Endodermal cell (in vitro differentiated cells): ENCODE measurements around the gene PPIL6. TPM values are rescaled to one million over a fixed set of nuclear protein-coding genes. Genes with fewer than 3 reads are reported as not detected.

ENCODE experiments used
- DNase-seq: peaks from one replicate; pipeline ENCODE4 v3.0.0-alpha.2; 2017
- H3K27ac ChIP-seq: 2 replicates; pipeline ENCODE4 v1.5.1; 2013; ENCODE audit warnings: mild to moderate bottlenecking, low read depth, low read length, moderate library complexity
- H3K27me3 ChIP-seq: 2 replicates; pipeline ENCODE4 v1.6.1; 2013; ENCODE audit warnings: mild to moderate bottlenecking, low read length, moderate library complexity; ENCODE audit not compliant: insufficient read depth, control insufficient read depth, poor library complexity, severe bottlenecking
- H3K36me3 ChIP-seq: 2 replicates; pipeline ENCODE4 v1.7.0; 2013; ENCODE audit warnings: mild to moderate bottlenecking, low read length, moderate library complexity; ENCODE audit not compliant: control insufficient read depth, insufficient read depth
- H3K4me1 ChIP-seq: one replicate; pipeline ENCODE4 v1.7.0; 2013; ENCODE audit warnings: low read length; ENCODE audit not compliant: control insufficient read depth, insufficient read depth
- H3K4me3 ChIP-seq: 2 replicates; pipeline ENCODE4 v1.5.1; 2013; ENCODE audit warnings: mild to moderate bottlenecking, low read length, moderate library complexity
- H3K9ac ChIP-seq: 2 replicates; pipeline ENCODE4 v1.6.1; 2013; ENCODE audit warnings: mild to moderate bottlenecking, low read length, moderate library complexity; ENCODE audit not compliant: poor library complexity, severe bottlenecking; ENCODE audit errors: extremely low read depth
- H3K9me3 ChIP-seq: 2 replicates; pipeline ENCODE4 v1.6.1; 2013; ENCODE audit warnings: mild to moderate bottlenecking, low read length, moderate library complexity; ENCODE audit not compliant: control insufficient read depth
- H3K27ac Mint-ChIP-seq: 2 replicates; pipeline ENCODE4 v1.8.0; 2020; ENCODE audit warnings: mixed read lengths
- H3K27me3 Mint-ChIP-seq: 2 replicates; pipeline ENCODE4 v1.8.0; 2021; ENCODE audit warnings: mild to moderate bottlenecking, mixed read lengths; ENCODE audit not compliant: insufficient read depth
- H3K36me3 Mint-ChIP-seq: 2 replicates; pipeline ENCODE4 v1.8.0; 2020; ENCODE audit warnings: low read depth, mixed read lengths
- H3K4me1 Mint-ChIP-seq: 2 replicates; pipeline ENCODE4 v1.8.0; 2020; ENCODE audit warnings: mixed read lengths
- H3K4me3 Mint-ChIP-seq: 2 replicates; pipeline ENCODE4 v1.8.0; 2020; ENCODE audit warnings: mild to moderate bottlenecking, moderate library complexity, mixed read lengths
- H3K9me3 Mint-ChIP-seq: 2 replicates; pipeline ENCODE4 v1.8.0; 2020; ENCODE audit warnings: mild to moderate bottlenecking, mixed read lengths
- WGBS, 2 experiments: methylation state at CpG; one replicate each; pipeline versions ENCODE4 v1.1.5 to v1.1.7; 2013; ENCODE audit warnings: missing lambda C conversion rate in 2 of 2, mixed read lengths in 1 of 2; ENCODE audit not compliant: insufficient coverage in 1 of 2, insufficient read length in 1 of 2; 5-methylcytosine and 5-hydroxymethylcytosine counted together
- total RNA-seq, 2 donors: library from RNA; stranded (reverse); fragmentation: NEBNext Ultra II Directional in 1 of 2; extraction: Animal tissue kit (Norgen Biotek cat#: 25700) in 1 of 2; gene quantifications; 2 replicates in 1 of 2; 3 replicates in 1 of 2; pipeline ENCODE4 v1.2.1, GENCODE V29; 2021
- TF ChIP-seq, protein P1 (sequence below): fragments of 200-600 bp; sonication (generic); conservative IDR thresholded peaks from 2 replicates; pipeline ENCODE4 v1.5.0; 2021; ENCODE audit warnings: antibody characterized with exemption, mild to moderate bottlenecking

The PPIL6 gene
- total RNA-seq, 2 donors from 2014 or later: 2.2 to 2.9 TPM

DNA sequence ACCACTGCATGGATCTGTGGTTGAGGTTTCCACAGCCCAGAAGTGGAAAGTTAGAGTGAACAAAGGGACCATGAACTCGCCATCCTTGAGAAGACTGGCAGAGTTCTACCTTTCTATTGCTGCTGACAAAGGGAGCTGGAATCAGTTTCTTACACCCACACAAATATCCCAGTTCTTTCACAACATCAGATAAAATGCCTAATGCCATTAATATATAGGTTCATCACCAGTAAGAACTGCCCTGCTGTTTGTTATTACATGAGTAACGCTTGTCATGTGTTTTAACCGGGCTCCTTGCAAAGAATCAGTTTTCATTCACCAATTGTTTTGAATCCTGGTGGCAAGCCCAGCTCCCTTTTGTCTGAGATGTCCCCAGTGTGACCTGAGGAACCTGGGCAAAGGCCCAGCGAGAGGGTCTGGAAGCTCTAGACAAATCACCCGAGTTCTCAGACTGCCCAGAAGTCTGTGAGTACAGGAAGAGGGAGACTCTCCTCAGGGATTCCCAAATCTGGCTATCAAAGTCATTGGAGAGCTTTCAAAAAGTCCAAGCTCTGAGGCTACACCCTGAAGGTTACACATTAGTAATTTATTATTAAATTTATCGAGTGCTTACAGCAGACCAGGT lies 50.7 kb downstream of the PPIL6 start:
- Histone ChIP-seq H3K27ac (no peak overlapping the region), H3K4me3 (no peak overlapping the region), H3K27me3 (peaks cover 10% of the 10 kb centered on the region), H3K9ac (no peak overlapping the region), H3K4me1 (peaks cover 8% of the 10 kb centered on the region), H3K36me3 (no peaks in the 10 kb centered on the region), H3K9me3 (no peaks in the 10 kb centered on the region)
- H3K27me3 Mint-ChIP-seq: peaks cover 5% of the 10 kb centered on the region
- no peak overlapping the region for H3K4me3 Mint-ChIP-seq
- WGBS, 2 experiments: 93 to 94% methylated on average over 5 to 6 of the region's 6 CpGs
- H3K4me1 Mint-ChIP-seq: peaks cover 13% of the 10 kb centered on the region
- H3K27ac Mint-ChIP-seq: no peak overlapping the region
- no peaks in the 10 kb centered on the region for H3K36me3 Mint-ChIP-seq
- H3K9me3 Mint-ChIP-seq: no peaks in the 10 kb centered on the region
- TF ChIP-seq, protein P1, sequence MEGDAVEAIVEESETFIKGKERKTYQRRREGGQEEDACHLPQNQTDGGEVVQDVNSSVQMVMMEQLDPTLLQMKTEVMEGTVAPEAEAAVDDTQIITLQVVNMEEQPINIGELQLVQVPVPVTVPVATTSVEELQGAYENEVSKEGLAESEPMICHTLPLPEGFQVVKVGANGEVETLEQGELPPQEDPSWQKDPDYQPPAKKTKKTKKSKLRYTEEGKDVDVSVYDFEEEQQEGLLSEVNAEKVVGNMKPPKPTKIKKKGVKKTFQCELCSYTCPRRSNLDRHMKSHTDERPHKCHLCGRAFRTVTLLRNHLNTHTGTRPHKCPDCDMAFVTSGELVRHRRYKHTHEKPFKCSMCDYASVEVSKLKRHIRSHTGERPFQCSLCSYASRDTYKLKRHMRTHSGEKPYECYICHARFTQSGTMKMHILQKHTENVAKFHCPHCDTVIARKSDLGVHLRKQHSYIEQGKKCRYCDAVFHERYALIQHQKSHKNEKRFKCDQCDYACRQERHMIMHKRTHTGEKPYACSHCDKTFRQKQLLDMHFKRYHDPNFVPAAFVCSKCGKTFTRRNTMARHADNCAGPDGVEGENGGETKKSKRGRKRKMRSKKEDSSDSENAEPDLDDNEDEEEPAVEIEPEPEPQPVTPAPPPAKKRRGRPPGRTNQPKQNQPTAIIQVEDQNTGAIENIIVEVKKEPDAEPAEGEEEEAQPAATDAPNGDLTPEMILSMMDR: no peak
- no peak for DNase-seq

DNA sequence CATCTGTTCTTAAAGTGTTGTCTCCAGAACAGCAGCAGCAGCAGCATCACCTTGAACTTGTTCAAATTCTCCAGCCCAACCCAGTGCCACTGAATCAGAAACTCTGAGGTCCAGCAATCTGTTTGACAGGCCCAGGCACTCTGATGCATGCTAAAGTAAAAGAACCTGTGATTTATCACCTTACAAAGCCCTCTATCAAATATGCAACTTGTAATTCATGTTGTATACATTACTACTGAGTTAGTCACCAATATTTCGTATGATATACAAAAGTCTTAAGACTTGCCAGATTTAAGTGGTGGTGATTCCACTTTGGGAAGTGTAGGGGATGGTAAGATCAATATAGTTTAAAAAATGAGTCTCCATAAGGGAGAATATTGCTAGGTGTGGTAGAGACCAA lies 52.2 kb downstream of the PPIL6 start:
- no peaks in the 10 kb centered on the region for H3K9me3 ChIP-seq
- H3K27ac Mint-ChIP-seq: no peak overlapping the region
- peaks cover 5% of the 10 kb centered on the region for H3K27me3 Mint-ChIP-seq
- no peak overlapping the region for H3K4me3 Mint-ChIP-seq
- no peak overlapping the region for H3K4me3 ChIP-seq
- H3K4me1 ChIP-seq: peaks cover 14% of the 10 kb centered on the region
- H3K36me3 ChIP-seq: no peaks in the 10 kb centered on the region
- H3K27ac ChIP-seq: no peak overlapping the region
- no peaks in the 10 kb centered on the region for H3K9me3 Mint-ChIP-seq
- H3K4me1 Mint-ChIP-seq: peaks cover 24% of the 10 kb centered on the region
- no peaks in the 10 kb centered on the region for H3K36me3 Mint-ChIP-seq
- no peak for DNase-seq
- 84% methylated on average over 1 of the region's 1 CpG; no CpG with 5 or more reads in 1 of the 2 experiments for WGBS, 2 experiments
- H3K9ac ChIP-seq: no peak overlapping the region
- peaks cover 10% of the 10 kb centered on the region for H3K27me3 ChIP-seq
- TF ChIP-seq, protein P1: no peak

DNA sequence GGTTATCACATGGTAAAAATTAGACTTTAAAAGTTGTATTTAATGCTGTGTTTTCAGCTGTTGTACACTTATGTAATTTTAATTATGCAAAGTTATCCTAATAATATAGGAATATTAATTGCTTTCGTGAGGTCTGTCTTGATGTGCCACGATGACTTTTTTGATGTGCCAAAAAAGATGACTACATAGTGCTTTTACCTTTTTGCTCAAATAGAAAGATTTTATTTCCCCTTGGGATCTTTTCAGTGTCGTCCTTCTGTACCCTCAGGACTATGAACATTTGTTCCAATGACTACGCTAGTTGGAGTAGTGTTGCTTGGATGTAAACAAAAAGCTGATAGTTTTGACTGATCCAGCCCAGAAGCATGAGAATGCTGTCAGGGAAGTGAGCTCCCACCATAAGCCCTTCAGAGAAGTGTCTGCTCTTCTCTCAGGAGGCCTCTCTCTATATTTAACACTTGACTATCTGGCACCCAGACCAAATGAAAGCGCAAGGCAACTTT lies 56.9 kb downstream of the PPIL6 start:
- Histone ChIP-seq H3K27ac (no peak overlapping the region), H3K9ac (peak overlapping the region; percentile 98), H3K4me3 (peak overlapping the region; percentile 97), H3K9me3 (no peaks in the 10 kb centered on the region), H3K27me3 (no peaks in the 10 kb centered on the region), H3K4me1 (peaks cover 10% of the 10 kb centered on the region), H3K36me3 (peaks cover 5% of the 10 kb centered on the region)
- Mint-ChIP-seq H3K27me3 (peaks cover 5% of the 10 kb centered on the region), H3K9me3 (no peaks in the 10 kb centered on the region), H3K4me3 (peak overlapping the region; percentile 85), H3K27ac (peak overlapping the region; percentile 92), H3K36me3 (peaks cover 5% of the 10 kb centered on the region), H3K4me1 (peaks cover 38% of the 10 kb centered on the region)
- DNase-seq: no peak
- WGBS, 2 experiments: 36 to 100% methylated on average over 1 to 5 of the region's 5 CpGs
- TF ChIP-seq, protein P1: no peak
